Activated CD4-positive, CD25-positive, alpha-beta regulatory T cell (primary cell): ENCODE results near the gene MMP15.
"Not testable (repeated sequence)": the region's sequence is repeated elsewhere in the genome, so short reads cannot be mapped to it uniquely, and the experiment has no call there.

ENCODE experiments used
- DNase-seq, 4 experiments: peaks; one replicate each; lab custom pipeline; 2025; lab: John Stamatoyannopoulos, UW

Gene MMP15

GRCh38 chr16:58025351-58026138, at the start of gene MMP15:
Gene MMP15, plus strand, starts transcription at chr16:58025754. Its CDS starts 597 bp downstream, at chr16:58026351.
- peak; percentile 23 to 39 (median 32) for DNase-seq

GRCh38 chr16:57976331-57976796, 49.2 kb upstream of the MMP15 start:
- DNase-seq: no peak

- no peak for DNase-seq
Observed at GRCh38 chr16:57977418-57978069, 48.0 kb upstream of the MMP15 start.

GRCh38 chr16:57978070-57978465, 47.5 kb upstream of the MMP15 start:
- not testable (repeated sequence) for DNase-seq

GRCh38 chr16:57979006-57979585, 46.5 kb upstream of the MMP15 start:
- no peak for DNase-seq

- no peak for DNase-seq
Observed at GRCh38 chr16:57981636-57982035, 43.9 kb upstream of the MMP15 start.

- no peak for DNase-seq
Observed at GRCh38 chr16:57982385-57982784, 43.2 kb upstream of the MMP15 start.

- peak; percentile 76 to 88 (median 82) for DNase-seq
Observed at GRCh38 chr16:57984443-57985203, 40.9 kb upstream of the MMP15 start.

- no peak for DNase-seq
Observed at GRCh38 chr16:57985204-57986181, 40.1 kb upstream of the MMP15 start.

GRCh38 chr16:57986196-57986595, 39.4 kb upstream of the MMP15 start:
- DNase-seq: no peak

- no peak for DNase-seq
Observed at GRCh38 chr16:57987441-57988177, 37.9 kb upstream of the MMP15 start.

GRCh38 chr16:57988929-57989328, 36.6 kb upstream of the MMP15 start:
- DNase-seq: no peak

- DNase-seq: no peak
Observed at GRCh38 chr16:57991551-57992059, 33.9 kb upstream of the MMP15 start.

GRCh38 chr16:57992084-57992483, 33.5 kb upstream of the MMP15 start:
- no peak for DNase-seq

- no peak for DNase-seq
Observed at GRCh38 chr16:57993438-57993837, 32.1 kb upstream of the MMP15 start.

- no peak for DNase-seq
Observed at GRCh38 chr16:57993897-57994296, 31.7 kb upstream of the MMP15 start.

- DNase-seq: no peak
Observed at GRCh38 chr16:57994361-57994760, 31.2 kb upstream of the MMP15 start.

GRCh38 chr16:57994778-57995177, 30.8 kb upstream of the MMP15 start:
- no peak for DNase-seq

GRCh38 chr16:57995721-57996405, 29.7 kb upstream of the MMP15 start:
- no peak for DNase-seq
